Measurements from ENCODE around the gene CCDC43. TPM values are rescaled to one million over a fixed set of nuclear protein-coding genes. Genes with fewer than 3 reads are reported as not detected.
"Not testable (repeated sequence)": the region's sequence is repeated elsewhere in the genome, so short reads cannot be mapped to it uniquely, and the experiment has no call there.

Gene CCDC43
- total RNA-seq, 4 donors from 2014 or later, result 44.3 to 54.3 (median 51.5) TPM

- ATAC-seq, result no peak
- DNase-seq, result no peak
- Histone ChIP-seq H3K4me3 (no peak overlapping the region), H3K9me3 (no peaks in the 10 kb centered on the region), H3K4me1 (no peaks in the 10 kb centered on the region), H3K27me3 (peaks cover 0 to 8% (median 4%) of the 10 kb centered on the region in 3 donors), H3K36me3 (no peaks in the 10 kb centered on the region), H3K27ac (no peak overlapping the region)
- in situ Hi-C loops (cut with MboI; ENCODE audit: low sequenced_read_pairs in 4 of 4) (loop anchor here in 1 of 4 donors (25.0 kb wide), 1 partner anchor 106 kb away; no protein-coding TSS in a partner anchor), intact Hi-C loops (cut with DNase I; ENCODE audit: low total_unique reads) (no loop called here)
- TF ChIP-seq POLR2A (IDR thresholded peaks at IDR 0.05) (no peak), CTCF (IDR thresholded peaks at IDR 0.05 in 4 of 5, conservative IDR thresholded peaks at IDR 0.05 in 1 of 5) (no peak)
Measured at GRCh38 chr17:44642834-44643233, 46.7 kb downstream of the CCDC43 start.

- intact Hi-C loops (cut with DNase I; ENCODE audit: low total_unique reads) (no loop called here), in situ Hi-C loops (cut with MboI; ENCODE audit: low sequenced_read_pairs in 4 of 4) (loop anchor here in 1 of 4 donors (25.0 kb wide), 1 partner anchor 100 kb away; no protein-coding TSS in a partner anchor)
- no peaks in the 10 kb centered on the region for H3K27me3 ChIP-seq
- ATAC-seq (no peak), DNase-seq (no peak)
- no peaks in the 10 kb centered on the region for H3K4me1 ChIP-seq
- H3K36me3 ChIP-seq, result no peaks in the 10 kb centered on the region
- no peak overlapping the region for H3K4me3 ChIP-seq
- TF ChIP-seq POLR2A (IDR thresholded peaks at IDR 0.05) (no peak), CTCF (IDR thresholded peaks at IDR 0.05 in 4 of 5, conservative IDR thresholded peaks at IDR 0.05 in 1 of 5) (no peak)
- H3K9me3 ChIP-seq, result no peaks in the 10 kb centered on the region
- no peak overlapping the region for H3K27ac ChIP-seq
Measured at GRCh38 chr17:44637066-44637465, 52.5 kb downstream of the CCDC43 start.

- intact Hi-C loops (cut with DNase I; ENCODE audit: low total_unique reads), result loop anchor here (1.0 kb wide), 1 partner anchor 103 kb away; no protein-coding TSS in a partner anchor
- no peak for TF ChIP-seq POLR2A (IDR thresholded peaks at IDR 0.05)
- TF ChIP-seq CTCF (IDR thresholded peaks at IDR 0.05 in 4 of 5, conservative IDR thresholded peaks at IDR 0.05 in 1 of 5), result peak in 2 of 5 experiments; percentile 6 to 19
- H3K4me1 ChIP-seq, result no peaks in the 10 kb centered on the region
- H3K4me3 ChIP-seq, result no peak overlapping the region
- no peak overlapping the region for H3K27ac ChIP-seq
- no peaks in the 10 kb centered on the region for H3K36me3 ChIP-seq
- DNase-seq, result no peak
- no peaks in the 10 kb centered on the region for H3K27me3 ChIP-seq
- H3K9me3 ChIP-seq, result no peaks in the 10 kb centered on the region
- peak in 1 of 2 donors; percentile 27 for ATAC-seq
- in situ Hi-C loops (cut with MboI; ENCODE audit: low sequenced_read_pairs in 4 of 4), result loop anchor here in 1 of 4 donors (25.0 kb wide), 1 partner anchor 99 kb away; no protein-coding TSS in a partner anchor
Measured at GRCh38 chr17:44636562-44636961, 53.0 kb downstream of the CCDC43 start.

- DNase-seq; H3K27me3 ChIP-seq; ATAC-seq; H3K27ac ChIP-seq; intact Hi-C loops (cut with DNase I; ENCODE audit: low total_unique reads); H3K36me3 ChIP-seq; H3K9me3 ChIP-seq; H3K4me3 ChIP-seq; H3K4me1 ChIP-seq: not testable (repeated sequence)
- in situ Hi-C loops (cut with MboI; ENCODE audit: low sequenced_read_pairs in 4 of 4), result loop anchor here in 1 of 4 donors (25.0 kb wide), 1 partner anchor 97 kb away; no protein-coding TSS in a partner anchor
Measured at GRCh38 chr17:44634401-44634800, 55.2 kb downstream of the CCDC43 start.

GRCh38 chr17:44633998-44634397, 55.6 kb downstream of the CCDC43 start:
- DNase-seq (no peak), ATAC-seq (no peak)
- Histone ChIP-seq H3K4me3 (no peak overlapping the region), H3K4me1 (no peaks in the 10 kb centered on the region), H3K27me3 (no peaks in the 10 kb centered on the region), H3K36me3 (no peaks in the 10 kb centered on the region), H3K9me3 (no peaks in the 10 kb centered on the region), H3K27ac (no peak overlapping the region)
- TF ChIP-seq CTCF (IDR thresholded peaks at IDR 0.05 in 4 of 5, conservative IDR thresholded peaks at IDR 0.05 in 1 of 5), result no peak
- in situ Hi-C loops (cut with MboI; ENCODE audit: low sequenced_read_pairs in 4 of 4) (loop anchor here in 1 of 4 donors (25.0 kb wide), 1 partner anchor 97 kb away; no protein-coding TSS in a partner anchor), intact Hi-C loops (cut with DNase I; ENCODE audit: low total_unique reads) (no loop called here)

All from gastrocnemius medialis (tissue), 4 donors.